Measurements from ENCODE around the gene VMAC.

VMAC gene

DNA sequence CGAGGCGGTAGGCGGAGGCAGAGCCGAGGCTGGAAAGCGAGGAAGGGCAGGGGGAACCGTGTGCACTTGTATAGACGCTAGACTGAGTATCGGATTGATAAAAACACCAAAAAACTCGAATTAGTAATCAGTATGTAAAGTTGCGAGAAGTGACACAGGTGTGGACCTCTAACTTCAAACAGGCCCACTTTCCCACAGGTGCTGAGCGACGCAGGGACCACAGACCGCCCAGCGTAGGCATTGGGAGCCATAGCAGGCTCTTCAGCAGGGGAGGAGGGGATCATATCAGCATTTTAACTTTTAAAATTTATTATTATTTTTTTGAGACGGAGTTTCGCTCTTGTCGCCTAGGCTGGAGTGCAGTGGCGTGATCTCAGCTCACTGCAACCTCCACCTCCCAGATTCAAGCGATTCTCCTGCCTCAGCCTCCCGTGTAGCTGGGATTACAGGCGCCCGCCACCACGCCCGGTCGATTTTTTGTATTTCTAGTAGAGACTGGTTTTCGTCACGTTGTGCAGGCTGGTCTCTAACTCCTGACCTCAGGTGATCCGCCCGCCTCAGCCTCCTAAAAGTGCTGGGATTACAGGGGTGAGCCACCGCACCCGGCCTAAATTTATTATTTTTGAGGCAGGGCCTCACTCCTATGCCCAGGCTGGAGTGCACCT lies 574 bp downstream of the VMAC start:
- no peak for FAIRE-seq

DNA sequence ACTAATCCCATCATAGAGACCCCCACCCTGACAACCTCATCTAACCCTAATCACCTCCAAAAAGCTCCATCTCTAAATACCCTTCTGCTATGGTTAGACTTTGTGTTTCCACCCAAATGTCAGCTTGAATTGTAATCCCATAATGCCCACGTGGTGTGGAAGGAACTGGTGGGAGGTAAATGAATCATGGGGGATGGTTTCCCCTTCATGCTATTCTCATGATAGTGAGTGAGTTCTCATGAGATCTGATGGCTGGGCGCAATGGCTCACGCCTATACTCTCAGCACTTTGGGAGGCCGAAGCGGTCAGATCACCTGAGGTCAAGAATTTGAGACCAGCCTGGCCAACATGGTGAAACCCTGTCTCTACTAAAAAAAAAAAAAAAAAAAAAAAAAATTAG lies 2.6 kb downstream of the VMAC start:
- FAIRE-seq: no peak

DNA sequence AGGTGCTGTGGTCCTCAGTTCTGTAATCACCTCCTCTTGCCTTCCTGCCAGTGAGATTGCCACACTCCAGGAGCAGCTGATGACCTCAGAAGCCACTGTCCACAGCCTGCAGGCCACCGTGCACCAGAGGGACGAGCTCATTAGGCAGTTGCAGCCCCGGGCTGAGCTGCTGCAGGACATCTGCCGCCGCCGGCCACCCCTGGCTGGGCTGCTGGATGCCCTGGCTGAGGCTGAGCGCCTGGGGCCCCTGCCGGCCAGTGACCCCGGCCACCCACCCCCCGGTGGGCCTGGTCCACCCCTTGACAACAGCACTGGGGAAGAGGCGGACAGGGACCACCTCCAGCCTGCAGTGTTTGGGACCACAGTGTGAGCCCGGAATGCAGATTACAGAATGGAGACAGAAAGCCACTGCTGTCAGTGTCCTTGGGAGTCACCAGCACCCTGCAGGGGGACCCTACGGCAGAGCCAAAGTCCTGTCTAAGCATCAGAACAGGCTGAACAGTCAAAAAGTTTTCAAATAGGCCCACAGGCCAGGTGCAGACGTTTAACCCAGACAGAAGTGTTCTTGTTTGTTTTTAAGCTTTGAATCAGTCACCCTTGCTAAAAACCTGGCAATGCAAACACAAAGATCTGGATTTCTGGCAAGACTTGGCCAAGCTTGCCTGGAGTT lies 4.2 kb downstream of the VMAC start:
- FAIRE-seq: no peak

DNA sequence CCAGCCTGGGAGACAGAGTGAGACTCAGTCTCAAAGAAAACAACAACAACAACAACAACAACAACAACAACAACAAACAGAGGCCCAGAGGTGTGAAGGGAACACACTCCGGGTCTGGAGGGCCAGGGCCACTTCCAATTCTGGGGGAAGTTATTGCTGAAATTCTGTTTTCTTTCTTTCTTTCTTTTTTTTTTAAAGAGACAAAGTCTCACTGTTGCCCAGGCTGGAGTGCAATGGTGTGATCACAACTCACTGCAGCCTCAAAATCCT lies 5.9 kb downstream of the VMAC start:
- no peak for FAIRE-seq

DNA sequence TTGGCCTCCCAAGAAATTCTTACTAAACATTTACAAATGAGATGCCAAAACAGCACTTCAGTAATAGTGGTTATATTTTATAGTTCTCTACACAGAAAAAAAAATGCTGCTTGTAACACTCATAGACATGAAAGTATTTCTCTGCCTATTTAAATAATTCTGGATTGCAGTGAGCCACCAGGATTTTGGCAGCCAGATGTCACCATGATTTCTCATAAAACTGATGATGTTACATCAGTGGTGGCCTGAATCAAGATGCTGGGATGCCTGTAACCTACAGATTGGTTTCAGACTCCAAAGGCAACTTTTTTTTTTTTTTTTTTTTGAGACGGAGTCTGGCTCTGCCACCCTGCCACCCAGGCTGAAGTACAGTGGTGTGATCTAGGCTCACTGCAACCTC lies 6.7 kb downstream of the VMAC start:
- FAIRE-seq: no peak

DNA sequence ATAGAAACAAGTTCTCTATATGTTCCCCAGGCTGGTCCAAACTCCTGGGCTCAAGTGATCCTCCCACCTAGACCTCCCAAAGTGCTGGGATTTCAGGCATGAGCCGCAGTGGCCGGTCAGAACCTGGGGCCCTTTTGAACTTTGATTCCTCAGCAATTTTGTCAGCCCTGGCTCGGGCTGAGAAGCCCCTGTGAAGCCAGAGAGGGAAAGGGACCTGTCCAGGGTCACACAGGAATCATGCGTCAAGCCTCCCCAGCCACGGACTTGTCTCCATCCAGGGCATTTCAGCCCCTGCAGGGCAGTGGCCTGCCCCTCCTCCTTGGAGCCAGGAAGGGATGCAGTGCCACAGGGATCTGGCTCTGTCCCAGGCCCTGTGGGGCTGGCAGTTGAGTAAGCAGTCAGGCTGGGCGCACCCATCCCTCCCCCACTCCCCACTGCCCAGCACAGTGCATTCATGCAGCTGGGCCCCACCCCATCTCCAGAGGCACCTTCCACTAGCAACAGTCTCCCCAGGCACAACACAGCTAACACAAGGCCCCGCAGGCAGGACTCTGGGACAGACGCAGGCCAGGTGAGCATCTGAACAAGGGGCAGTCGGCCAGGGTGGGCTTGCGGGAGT lies 9.2 kb downstream of the VMAC start, which contains the start of gene CAPS:
CAPS (plus strand) TSS at position 516 of the 619 bp plus-strand sequence. CDS start 153 bp downstream, outside the sequence.
- no peak for FAIRE-seq

DNA sequence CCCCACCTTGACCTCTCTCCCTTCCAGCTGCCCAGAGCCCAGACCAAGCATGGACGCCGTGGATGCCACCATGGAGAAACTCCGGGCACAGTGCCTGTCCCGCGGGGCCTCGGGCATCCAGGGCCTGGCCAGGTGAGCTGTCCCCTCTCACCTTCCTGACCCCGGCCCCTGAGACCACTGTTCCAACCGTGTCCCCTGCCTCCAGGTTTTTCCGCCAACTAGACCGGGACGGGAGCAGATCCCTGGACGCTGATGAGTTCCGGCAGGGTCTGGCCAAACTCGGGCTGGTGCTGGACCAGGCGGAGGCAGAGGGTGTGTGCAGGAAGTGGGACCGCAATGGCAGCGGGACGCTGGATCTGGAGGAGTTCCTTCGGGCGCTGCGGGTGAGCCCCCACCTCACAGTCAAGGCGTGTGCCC lies 9.7 kb downstream of the VMAC start:
- FAIRE-seq: no peak

DNA sequence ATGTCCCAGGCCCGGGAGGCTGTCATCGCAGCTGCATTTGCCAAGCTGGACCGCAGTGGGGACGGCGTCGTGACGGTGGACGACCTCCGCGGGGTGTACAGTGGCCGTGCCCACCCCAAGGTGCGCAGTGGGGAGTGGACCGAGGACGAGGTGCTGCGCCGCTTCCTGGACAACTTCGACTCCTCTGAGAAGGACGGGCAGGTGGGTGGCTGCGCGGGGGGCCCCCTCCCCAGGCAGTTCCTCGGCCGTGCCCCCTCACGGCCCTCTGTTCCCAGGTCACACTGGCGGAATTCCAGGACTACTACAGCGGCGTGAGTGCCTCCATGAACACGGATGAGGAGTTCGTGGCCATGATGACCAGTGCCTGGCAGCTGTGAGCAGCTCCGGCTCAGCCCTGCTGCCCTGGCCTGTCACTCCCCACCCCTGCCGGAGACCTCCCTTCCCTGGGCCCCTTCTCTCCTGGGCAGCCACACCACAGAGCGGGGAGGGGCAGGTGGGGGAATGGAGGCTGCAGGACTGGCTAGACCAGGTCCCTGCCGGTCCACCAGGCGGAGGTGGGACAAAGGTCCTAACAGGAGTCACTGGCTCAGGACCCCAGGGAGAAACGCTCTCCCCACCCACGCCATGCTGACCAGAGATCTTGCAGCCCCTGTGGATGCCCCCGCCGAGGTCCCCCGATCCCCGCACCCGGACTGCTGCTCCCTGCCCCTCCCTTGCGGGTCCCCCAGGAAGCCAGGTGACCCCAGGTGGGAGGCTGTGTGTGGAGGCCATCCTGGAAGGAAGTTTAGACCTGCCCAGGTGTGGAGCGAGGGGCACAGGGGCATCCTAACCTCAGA lies 10.5 kb downstream of the VMAC start:
- no peak for FAIRE-seq

DNA sequence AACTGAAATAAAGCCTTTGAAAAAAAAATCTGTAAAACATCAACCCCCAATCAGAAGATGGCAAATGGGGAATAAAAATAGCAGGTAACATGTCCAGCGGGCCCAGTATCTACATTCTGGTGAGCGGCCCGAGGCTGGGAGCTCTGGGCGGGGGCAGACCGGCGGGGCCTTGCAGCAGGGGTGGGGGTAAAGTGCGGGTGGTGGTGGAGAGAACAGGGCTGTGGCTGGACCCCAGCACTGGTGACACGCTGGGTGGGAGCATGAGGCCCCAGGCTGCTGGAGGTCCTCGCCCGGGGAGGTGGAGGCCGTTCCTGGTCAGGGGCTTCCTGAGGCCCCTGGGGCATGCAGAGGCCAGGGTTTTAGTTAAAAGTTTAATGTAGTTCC lies 11.1 kb downstream of the VMAC start:
- no peak for FAIRE-seq

DNA sequence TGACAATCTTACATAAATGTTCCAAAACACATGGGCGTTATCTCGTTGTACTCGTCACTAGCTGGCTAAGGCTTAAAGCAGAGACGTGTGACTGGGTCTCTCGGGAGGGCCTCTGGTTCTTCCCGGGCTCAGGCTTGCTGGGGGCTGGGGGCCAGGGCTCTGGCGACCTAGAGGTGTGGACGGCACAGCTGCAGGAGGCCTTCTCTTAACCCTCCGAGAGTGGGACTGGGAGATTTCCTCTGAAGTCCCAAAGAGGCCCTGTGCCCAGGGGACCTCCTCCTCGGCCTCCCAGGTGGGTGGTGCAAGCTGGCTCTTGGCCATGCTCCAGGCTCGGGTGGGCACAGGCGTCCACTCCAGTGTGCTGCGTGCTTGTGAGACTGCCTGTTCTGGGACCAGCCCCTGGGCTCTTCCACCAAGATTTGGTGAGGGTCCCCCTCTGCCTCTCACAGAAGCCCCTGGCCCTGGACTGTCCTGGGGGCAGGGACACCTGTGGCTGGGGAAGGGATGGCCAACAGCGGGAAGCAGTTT lies 11.6 kb downstream of the VMAC start:
- no peak for FAIRE-seq

DNA sequence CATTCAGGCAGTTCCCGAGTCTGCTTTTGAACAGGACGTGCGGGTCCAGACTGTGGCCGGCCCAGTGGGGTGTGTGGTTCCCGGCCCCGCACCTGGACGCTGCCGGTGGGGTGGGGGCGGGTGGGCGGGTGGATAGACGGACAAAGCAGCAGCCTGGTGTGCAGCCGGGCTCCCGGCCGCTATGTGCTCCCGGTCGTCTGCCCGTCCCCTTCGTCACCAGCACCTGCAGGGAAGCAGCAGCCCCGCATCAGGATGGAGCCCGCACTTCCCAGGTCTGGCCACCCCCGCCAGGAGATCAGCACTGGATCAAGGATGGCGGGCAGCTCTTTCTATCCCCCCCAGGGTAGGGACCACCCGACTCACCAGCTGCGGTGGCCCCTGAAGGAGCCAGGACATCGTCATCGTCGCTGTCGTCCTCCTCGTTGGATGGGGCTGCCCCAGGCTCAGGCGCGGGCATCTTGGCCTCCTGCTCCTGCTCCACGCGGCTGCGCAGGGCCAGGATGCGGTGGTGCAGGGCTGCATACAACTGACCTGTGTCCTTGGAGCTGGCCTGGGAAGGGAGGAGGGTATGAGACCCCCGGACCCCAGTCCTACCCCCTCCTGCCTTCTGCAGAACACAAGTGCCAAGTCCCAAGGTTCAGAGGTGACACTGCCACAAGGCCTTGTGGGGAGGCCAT lies 12.9 kb downstream of the VMAC start:
- no peak for FAIRE-seq

DNA sequence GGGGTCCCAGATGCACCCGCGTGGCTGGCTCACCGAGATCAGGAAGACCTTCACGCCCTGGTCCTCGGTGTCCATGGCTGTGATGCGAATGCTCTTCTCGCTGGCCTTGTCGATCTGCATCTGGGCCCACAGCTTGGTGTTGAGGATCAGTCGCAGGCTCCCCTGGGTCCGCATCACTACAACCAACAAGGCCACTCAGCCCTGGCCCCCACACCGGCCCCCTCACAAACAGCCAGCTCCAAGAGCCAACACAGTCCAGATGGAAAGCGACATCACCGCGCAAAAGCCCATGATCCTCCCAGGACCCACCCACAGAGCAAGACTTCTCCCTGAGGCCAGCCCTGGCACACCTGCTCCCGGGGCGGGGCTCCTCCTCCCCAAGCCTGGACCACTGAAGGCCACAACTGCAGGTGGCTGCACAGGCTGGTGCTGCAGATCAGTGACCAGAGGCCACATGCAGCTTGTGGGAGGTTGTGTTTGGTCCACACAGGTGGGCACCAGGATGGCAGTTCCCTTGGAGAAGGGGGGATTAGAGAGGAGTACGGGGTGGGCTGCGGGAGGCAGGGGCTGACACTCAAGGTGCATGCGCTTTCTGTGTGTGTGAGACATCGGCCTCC lies 13.9 kb downstream of the VMAC start:
- FAIRE-seq: no peak

DNA sequence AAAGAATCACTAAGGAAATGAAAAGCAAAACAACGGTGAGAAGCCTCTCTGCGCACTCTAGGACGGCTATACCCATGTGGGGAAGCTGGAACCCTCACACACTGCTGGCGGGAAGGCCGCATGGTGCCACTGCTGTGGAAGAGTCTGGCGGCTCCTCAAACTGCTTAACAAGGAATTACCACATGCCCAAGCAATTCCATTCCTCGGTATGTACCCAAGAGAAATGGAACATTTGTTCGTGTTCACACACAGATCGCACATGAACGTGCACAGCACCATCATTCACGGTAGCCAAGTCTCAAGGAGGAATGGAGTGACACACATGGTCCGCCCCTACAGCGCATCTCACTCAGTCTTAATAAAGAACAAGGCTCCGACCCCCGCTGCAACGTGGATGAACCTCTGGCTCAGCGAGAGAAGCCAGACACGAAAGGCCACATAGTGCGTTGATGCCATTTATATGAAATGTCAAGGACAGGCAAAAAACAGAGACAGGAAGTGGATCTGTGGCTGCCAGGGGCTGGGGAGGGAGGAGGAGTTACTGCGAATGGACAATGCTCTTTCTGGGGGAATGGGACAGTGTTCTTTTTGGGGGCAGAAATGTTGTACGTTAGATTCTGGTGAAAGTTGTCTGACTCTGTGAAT lies 17.0 kb downstream of the VMAC start:
- no peak for FAIRE-seq

DNA sequence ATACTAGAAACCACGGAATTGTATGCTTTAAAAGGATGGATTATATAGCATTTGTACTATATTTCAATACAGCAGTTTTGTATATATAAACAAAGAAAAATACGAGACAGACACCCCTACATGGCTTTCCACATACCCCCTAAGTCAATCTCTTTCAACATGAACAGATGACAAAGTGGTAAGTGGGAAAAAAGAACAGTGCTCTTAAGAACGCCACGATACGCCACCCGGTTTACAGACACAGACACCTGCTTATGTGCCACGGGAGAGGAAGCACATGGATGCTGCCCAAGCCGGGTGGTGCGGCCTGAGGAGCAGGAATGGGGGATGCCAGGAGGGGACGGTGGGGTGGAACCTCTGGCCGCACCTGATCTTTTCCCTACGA lies 17.5 kb downstream of the VMAC start:
- no peak for FAIRE-seq

DNA sequence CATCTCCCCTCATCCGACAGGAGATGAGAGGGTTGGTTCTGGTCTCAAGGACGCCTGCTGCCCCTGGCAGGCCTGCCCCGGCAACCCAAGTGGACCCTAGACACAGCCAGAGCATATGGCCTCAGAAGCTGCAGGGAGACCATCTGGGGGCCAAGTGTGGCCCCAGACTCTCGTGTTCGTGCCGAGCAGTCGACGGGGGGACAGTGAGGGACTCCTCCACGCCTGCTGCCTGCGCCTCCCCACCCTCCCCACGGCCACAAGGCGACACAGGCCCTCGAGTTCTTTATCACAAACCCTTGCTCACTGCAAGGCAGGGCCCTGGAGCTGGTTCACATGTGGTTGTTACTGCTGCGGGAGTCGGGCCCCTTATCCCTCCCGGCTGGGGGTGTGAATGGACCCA lies 18.7 kb downstream of the VMAC start:
- FAIRE-seq: no peak

DNA sequence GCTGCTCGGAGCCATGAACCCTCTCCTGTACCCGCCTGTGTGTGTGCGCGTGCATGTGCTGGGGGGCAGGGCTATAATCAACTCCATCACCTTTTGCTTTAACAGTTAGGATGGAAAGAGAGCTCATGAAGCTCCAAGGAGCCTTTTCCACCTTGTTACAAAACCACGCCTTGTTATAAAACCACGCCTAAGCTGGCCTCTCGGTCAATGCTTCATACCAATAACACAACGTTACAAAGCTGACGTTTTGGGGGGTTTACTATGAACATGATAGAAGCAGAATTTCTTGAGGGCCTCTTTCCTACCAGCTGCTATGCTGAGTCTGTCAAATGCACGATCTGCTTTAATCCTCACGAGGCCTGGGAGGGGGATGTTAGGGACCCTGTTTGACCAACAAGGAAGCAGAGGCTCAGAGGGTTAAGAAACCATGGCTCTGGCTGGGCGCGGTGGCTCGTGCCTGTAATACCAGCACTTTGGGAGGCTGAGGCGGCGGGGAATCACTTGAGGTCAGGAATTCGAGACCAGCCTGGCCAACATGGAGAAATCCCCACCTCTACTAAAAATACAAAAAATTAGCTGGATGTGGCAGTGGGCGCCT lies 21.3 kb downstream of the VMAC start:
- no peak for FAIRE-seq

DNA sequence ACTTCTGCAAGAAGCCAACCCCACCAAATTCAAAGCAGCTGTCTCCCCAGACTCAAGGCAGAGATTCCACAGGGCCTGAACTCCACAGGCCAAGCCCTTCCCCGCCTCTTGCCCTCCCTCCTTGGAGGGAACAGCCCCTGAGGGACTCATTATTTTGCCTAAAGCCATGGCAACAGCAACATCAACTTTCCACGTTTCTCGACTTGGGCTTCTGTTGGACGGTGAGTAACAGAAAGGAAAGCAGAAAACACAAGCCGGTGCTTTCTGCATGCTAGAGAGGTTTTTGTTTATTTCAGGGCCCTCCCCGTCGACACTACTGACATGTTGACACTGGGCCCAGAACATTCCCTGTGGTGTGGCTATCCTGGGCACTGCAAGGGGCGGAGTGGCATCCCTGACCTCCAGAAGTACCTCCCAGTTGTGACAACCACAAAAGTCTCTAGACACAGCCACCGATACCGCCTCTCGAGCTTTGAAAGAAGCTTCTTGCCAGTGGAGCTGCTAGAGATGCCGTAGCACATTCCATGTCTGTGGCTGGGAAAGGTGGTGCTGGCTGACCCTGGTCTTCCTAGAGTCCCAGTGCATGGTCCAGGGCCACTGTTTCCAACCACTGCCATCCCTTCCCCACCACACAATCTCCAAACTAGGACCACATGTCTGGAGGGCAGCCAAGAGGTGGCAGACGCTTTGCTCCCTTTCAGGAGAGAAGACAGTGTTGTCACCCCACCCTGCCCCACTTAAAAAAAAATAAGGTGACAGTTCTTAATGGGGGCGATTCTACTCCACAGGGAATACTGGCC lies 22.2 kb downstream of the VMAC start:
- no peak for FAIRE-seq

DNA sequence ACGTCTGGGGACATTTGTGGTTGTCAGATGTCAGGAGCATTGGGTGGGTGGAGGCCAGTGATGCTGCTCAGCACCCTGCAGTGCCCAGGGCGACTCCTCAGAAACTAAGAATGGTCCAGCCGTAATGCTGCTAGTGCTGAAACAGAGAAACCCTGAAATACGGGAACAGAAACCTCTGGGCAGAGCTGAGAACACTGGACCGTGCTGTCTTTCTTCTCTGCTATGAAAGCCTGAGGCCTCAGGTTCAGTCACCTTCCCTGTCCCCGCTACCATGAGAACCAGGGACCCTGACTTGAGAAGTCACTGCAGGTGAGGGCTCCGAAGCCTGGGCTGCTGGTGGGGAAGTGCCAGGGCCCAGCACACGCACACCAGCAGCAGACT lies 22.8 kb downstream of the VMAC start:
- no peak for FAIRE-seq

DNA sequence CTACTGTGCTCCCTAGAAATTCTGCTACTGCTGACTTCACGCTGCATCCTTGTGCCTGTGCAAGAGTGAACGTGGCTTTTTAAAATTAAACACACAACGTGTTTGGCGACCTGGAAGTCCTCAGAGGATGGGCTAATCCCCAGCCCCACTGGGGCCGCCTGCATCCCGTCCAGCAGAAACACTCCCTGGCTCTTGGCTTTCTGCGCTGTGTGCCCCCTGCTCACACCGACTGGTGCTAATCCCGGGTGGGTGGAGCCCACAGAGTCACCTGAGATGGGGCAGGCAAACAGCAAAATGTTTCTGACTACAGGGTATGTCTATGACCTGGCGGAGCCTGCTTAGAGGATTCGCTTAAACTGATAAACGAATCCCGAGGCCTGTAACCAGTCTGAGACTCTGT lies 24.5 kb downstream of the VMAC start:
- FAIRE-seq: no peak

DNA sequence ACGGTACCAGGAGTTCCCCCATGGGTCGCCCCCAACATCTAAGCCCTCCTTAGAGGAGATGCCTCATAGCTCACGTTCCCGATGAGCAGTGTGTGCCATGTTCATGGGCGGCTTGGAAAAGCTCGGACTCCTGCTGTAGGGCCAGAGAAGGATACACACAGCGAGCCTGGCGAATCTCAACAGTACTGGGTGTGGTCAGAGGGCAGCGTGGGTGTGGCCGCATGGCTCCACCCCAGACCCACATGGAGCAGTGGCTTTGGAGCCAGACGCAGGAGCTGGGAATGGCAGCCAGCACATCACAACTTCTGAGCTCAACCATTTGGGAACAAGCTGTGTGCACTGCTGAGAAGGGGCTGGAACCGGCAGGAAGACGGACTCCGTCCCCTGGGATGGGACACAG lies 25.0 kb downstream of the VMAC start:
- no peak for FAIRE-seq

DNA sequence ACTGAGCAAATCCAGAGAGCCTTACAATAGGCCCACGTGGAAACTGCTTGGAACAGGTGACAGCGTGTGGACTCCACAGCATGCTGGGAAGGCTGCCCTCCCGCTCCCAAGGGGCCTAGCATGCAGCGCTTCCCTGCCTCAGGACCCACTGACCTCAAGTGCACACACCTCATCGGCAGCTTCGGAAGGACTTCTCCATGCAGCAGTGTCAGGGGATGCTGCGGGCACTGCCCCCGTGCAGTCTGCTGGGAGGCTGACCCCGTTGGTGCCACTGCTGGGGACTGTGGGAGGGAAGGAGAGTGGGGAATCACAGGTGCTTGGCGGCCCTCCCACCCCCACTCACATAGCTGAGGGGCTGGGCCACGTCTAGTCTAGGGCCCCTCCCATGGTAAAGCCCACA lies 26.6 kb downstream of the VMAC start:
- no peak for FAIRE-seq

All from colon (tissue), 2 donors.